ENCODE measurements around the gene GABRR2. TPM values are rescaled to one million over a fixed set of nuclear protein-coding genes. Genes with fewer than 3 reads are reported as not detected.
A peak's percentile ranks its signal among the peaks of the same experiment; 100 is the strongest.

GABRR2 gene
- total RNA-seq, 2 donors from 2014 or later, result 0.52 to 1.3 TPM

DNA sequence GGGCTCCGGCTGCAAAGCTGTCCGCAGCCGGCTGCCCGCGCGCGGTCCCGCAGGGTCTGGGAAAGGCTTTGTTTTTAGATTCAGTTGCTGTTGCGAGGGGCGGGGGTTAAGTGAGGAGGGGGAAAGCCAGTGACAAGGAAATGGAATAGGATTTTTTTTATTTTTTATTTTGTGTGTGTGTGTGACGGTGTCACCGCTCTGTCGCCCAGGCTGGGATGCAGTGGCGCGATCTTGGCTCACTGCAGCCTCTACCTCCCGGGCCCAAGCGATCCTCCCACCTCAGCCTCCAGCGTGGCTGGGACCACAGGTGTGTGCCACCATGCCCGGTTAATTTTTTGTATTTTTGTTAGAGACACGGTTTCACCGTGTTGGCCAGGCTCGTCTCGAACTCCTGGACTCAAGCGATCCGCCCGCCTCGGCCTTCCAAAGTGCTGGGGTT, 38.0 kb upstream of the GABRR2 start:
- intact Hi-C loops (cut with DNase I), result no loop called here
- DNase-seq (no peak), ATAC-seq (no peak)
- H3K4me3 ChIP-seq, result peak overlapping the region; percentile 6 to 99
- no peaks in the 10 kb centered on the region for H3K9me3 ChIP-seq
- H3K36me3 ChIP-seq (replicated peaks in 1 of 2; ENCODE audit: insufficient read depth in 1 of 2, low read depth in 2 of 2), result no peaks in the 10 kb centered on the region
- H3K4me1 ChIP-seq, result peaks cover 35% of the 10 kb centered on the region
- no peaks in the 10 kb centered on the region for H3K27me3 ChIP-seq
- WGBS, 2 donors, result 47 to 57% methylated on average over 23 to 27 of the region's 27 CpGs
- no peak for TF ChIP-seq POLR2A (IDR thresholded peaks at IDR 0.05)
- TF ChIP-seq, protein P1, sequence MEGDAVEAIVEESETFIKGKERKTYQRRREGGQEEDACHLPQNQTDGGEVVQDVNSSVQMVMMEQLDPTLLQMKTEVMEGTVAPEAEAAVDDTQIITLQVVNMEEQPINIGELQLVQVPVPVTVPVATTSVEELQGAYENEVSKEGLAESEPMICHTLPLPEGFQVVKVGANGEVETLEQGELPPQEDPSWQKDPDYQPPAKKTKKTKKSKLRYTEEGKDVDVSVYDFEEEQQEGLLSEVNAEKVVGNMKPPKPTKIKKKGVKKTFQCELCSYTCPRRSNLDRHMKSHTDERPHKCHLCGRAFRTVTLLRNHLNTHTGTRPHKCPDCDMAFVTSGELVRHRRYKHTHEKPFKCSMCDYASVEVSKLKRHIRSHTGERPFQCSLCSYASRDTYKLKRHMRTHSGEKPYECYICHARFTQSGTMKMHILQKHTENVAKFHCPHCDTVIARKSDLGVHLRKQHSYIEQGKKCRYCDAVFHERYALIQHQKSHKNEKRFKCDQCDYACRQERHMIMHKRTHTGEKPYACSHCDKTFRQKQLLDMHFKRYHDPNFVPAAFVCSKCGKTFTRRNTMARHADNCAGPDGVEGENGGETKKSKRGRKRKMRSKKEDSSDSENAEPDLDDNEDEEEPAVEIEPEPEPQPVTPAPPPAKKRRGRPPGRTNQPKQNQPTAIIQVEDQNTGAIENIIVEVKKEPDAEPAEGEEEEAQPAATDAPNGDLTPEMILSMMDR (IDR thresholded peaks at IDR 0.05), result no peak
- peak overlapping the region; percentile 98 to 100 (median 98) for H3K27ac ChIP-seq

DNA sequence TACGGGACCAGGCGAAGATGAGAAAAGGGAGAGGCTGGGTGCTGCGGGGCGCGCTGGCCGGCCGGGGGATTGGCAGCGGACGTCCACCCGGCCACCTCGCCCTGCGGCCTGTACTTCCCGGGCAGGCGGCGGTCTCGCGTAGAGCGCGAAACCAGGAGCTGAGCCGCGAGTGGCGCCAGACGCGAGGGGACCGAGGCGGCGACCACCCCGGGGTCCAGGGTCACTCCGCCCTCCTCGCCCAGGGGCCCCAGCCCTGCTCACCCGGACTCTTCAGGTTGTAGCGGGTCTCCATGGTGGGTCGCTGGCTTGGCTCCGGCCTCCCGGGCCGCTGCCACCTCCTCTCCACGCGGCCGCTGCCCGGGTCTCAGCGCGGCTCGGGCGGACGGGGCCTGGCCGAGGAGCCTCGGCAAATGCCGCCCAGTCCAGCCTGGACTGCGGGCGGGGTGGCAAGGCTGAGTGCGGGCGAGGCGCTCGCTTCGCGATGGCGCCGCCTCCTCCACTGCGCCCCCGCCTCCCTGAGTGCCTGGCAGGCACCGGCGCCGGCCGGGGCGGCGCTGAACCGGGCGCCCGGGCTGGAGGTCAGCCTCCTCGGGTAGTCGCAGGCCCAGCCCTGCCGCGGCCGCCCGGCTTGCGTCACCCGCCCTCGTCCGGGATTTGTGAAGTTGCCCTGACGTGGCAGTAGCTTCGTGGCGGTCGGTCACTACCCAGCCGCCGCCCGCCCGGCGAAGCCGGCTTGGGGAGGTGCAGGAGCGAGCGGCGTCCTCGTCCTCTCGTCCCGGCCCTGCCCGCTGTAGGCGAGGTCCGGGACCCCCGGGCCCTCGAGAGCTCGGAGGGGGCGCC, 37.4 kb upstream of the GABRR2 start, which contains the start of gene UBE2J1:
Gene UBE2J1, minus strand, starts transcription at position 445 of the 840 bp plus-strand sequence. Its CDS starts 153 bp downstream, at position 292.
- Histone ChIP-seq H3K36me3 (replicated peaks in 1 of 2; ENCODE audit: insufficient read depth in 1 of 2, low read depth in 2 of 2) (no peaks in the 10 kb centered on the region), H3K27me3 (no peaks in the 10 kb centered on the region), H3K9me3 (no peaks in the 10 kb centered on the region), H3K27ac (peak within 1 kb of the TSS; percentile 98 to 100 (median 98)), H3K4me1 (peaks cover 42% of the 10 kb centered on the region), H3K4me3 (peak within 1 kb of the TSS; percentile 63 to 99)
- intact Hi-C loops (cut with DNase I), result no loop called here
- TF ChIP-seq POLR2A (IDR thresholded peaks at IDR 0.05), result peak; percentile 96 to 99 (median 96)
- TF ChIP-seq, protein P1 (IDR thresholded peaks at IDR 0.05), result peak in 3 of 7 experiments; percentile 3 to 17 (median 7)
- peak; percentile 95 to 96 (median 95) for DNase-seq
- peak; percentile 96 for ATAC-seq
- 0% methylated on average over 10 to 59 of the region's 102 CpGs for WGBS, 2 donors

DNA sequence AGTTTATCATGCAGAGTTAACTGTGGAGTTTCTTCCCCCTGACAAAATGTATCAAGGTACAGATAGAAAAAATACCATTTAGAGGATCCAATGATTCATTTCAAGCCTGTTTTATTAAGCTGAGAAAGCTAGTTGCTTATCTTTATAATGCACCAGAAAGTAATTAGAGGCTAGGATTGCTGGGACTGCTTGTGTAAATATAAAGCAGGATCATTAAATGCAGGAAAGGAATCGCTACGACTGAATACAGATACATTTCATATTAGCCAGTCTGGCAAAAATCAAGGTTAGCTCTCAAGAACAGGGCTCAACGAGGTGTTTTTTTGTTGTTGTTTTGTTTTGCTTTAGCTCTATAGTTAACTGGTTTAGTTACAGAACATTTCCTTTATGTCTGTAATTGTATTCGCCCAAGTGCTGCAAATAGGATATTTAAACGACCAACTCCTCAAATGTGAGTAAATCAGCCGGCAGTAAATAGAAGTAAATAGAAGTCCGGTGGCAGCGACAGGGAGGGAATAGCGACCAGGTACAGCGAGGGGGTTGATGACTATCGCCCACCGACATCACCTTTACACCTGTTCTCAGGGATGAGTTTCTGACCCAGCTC, 36.7 kb upstream of the GABRR2 start:
- Histone ChIP-seq H3K4me1 (peaks cover 46% of the 10 kb centered on the region), H3K27me3 (no peaks in the 10 kb centered on the region), H3K36me3 (replicated peaks in 1 of 2; ENCODE audit: insufficient read depth in 1 of 2, low read depth in 2 of 2) (no peaks in the 10 kb centered on the region), H3K27ac (peak overlapping the region; percentile 98 to 100 (median 98)), H3K4me3 (peak overlapping the region; percentile 63 to 99), H3K9me3 (no peaks in the 10 kb centered on the region)
- intact Hi-C loops (cut with DNase I), result no loop called here
- no peak for DNase-seq
- TF ChIP-seq, protein P1 (IDR thresholded peaks at IDR 0.05), result no peak
- TF ChIP-seq POLR2A (IDR thresholded peaks at IDR 0.05), result no peak
- ATAC-seq, result no peak
- WGBS, 2 donors, result 0 to 1% methylated on average over 12 of the region's 12 CpGs

DNA sequence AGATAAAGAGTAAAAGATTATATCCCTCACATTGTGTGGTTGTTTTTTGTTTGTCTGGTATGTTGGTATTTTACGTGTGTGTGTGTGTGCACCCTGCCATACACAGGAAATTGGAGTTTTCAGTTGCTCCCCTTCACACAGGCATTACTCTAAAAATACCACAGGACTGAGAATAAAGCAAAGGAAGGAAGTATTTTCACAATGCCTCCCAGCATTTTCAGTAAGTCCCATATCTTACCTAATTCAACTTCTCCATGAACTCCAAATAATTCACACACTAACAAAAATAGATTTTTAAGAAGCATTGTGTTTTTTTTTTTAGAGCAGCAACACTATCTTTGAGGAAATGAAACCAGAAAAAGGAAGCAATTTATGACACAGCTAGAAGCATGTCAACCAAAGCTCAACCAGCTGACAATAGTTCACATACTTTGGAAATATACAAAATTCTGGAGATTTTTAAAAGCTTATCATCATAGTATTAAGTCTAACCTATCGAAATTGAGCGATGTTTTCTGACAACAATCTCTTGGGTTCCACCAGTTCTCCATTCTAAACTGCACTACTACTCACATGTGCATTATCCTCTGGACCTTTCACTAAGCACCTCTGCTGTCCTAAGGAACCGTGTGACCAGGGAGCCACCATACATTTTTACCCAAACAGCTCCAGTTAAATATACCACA, 35.3 kb upstream of the GABRR2 start:
- Histone ChIP-seq H3K4me1 (peaks cover 49% of the 10 kb centered on the region), H3K36me3 (replicated peaks in 1 of 2; ENCODE audit: insufficient read depth in 1 of 2, low read depth in 2 of 2) (no peaks in the 10 kb centered on the region), H3K4me3 (no peak overlapping the region), H3K9me3 (no peaks in the 10 kb centered on the region), H3K27ac (peak overlapping the region in 3 of 4 donors; percentile 98 to 100 (median 99)), H3K27me3 (no peaks in the 10 kb centered on the region)
- ATAC-seq (no peak), DNase-seq (no peak)
- WGBS, 2 donors, result 19 to 23% methylated on average over 4 of the region's 4 CpGs
- intact Hi-C loops (cut with DNase I), result no loop called here
- TF ChIP-seq, protein P1 (IDR thresholded peaks at IDR 0.05), result no peak
- no peak for TF ChIP-seq POLR2A (IDR thresholded peaks at IDR 0.05)
